ENCODE measurements around the gene CAPN1. TPM values are rescaled to one million over a fixed set of nuclear protein-coding genes. Genes with fewer than 3 reads are reported as not detected.

Gene CAPN1
- total and polyA plus RNA-seq, 2 of the 13 experiments (the other 11 are each of a cell fraction or from before 2014, with no cell fraction given) = 57.3 to 82.6 TPM

- TF ChIP-seq ZNF18 (CRISPR knock-in tag; IDR thresholded peaks at IDR 0.05; ENCODE audit: insufficient replicate concordance) (no peak), PRDM4 (CRISPR knock-in tag; IDR thresholded peaks at IDR 0.05; ENCODE audit: borderline replicate concordance) (no peak), NFRKB (IDR thresholded peaks at IDR 0.05) (no peak), CHCHD3 (CRISPR knock-in tag; IDR thresholded peaks at IDR 0.05) (no peak), FOXA1 (IDR thresholded peaks at IDR 0.05) (no peak), FOXA1 (CRISPR knock-in tag; IDR thresholded peaks at IDR 0.05) (no peak), SIX1 (CRISPR knock-in tag; IDR thresholded peaks at IDR 0.05; ENCODE audit: borderline replicate concordance) (no peak), ZNF207 (IDR thresholded peaks at IDR 0.05; ENCODE audit: borderline replicate concordance) (no peak), SATB2 (CRISPR knock-in tag; IDR thresholded peaks at IDR 0.05) (no peak), ZNF639 (CRISPR knock-in tag; conservative IDR thresholded peaks at IDR 0.05) (no peak), RBM39 (IDR thresholded peaks at IDR 0.05; ENCODE audit: low read depth, low read length, poor library complexity, severe bottlenecking) (peak; percentile 39), POLR2AphosphoS5 (IDR thresholded peaks at IDR 0.05; ENCODE audit: low read depth, low read length) (0 out of 2 replicates have a peak, but pooled peaks have one; percentile 29), ZBTB38 (CRISPR knock-in tag; IDR thresholded peaks at IDR 0.05) (0 out of 2 replicates have a peak, but pooled peaks have one; percentile 54), DRAP1 (CRISPR knock-in tag; IDR thresholded peaks at IDR 0.05) (peak; percentile 72; the same call in 1 of the 2 replicates), LCORL (IDR thresholded peaks at IDR 0.05) (no peak), LCORL (CRISPR knock-in tag; IDR thresholded peaks at IDR 0.05) (no peak), RBM22 (optimal IDR thresholded peaks at IDR 0.05; ENCODE audit: low read length) (no peak), CBFB (CRISPR knock-in tag; IDR thresholded peaks at IDR 0.05) (no peak), ZNF691 (CRISPR knock-in tag; IDR thresholded peaks at IDR 0.05; ENCODE audit: borderline replicate concordance, low read depth) (no peak), TFAP4 (IDR thresholded peaks at IDR 0.05; ENCODE audit: borderline replicate concordance, low read depth) (peak; percentile 29; the same call in 1 of the 2 replicates), PRPF4 (IDR thresholded peaks at IDR 0.05; ENCODE audit: low read depth, low read length, poor library complexity, severe bottlenecking) (no peak), CREB1 (IDR thresholded peaks at IDR 0.05) (no peak), CREB1 (CRISPR knock-in tag; IDR thresholded peaks at IDR 0.05) (peak; percentile 40; the same call in 1 of the 2 replicates), HOXD1 (CRISPR knock-in tag; IDR thresholded peaks at IDR 0.05) (no peak), TEAD3 (CRISPR knock-in tag; optimal IDR thresholded peaks at IDR 0.05; ENCODE audit: borderline replicate concordance) (no peak)
These were observed 11.6 kb upstream of the CAPN1 start, which contains the start of gene SPDYC (continued) for GRCh38 chr11:65170058-65170534.
